DND-41 (cell line): ENCODE measurements around the gene KSR2.

Source experiments
- EZH2 ChIP-seq: IDR thresholded peaks from 3 replicates; pipeline ENCODE4 v1.6.1; 2012; ENCODE audit warnings: borderline replicate concordance, low read depth, mild to moderate bottlenecking, moderate library complexity, low read length, inconsistent platforms; ENCODE audit not compliant: severe bottlenecking
- TF ChIP-seq, protein P1 (sequence below): IDR thresholded peaks from 2 replicates; pipeline ENCODE4 v1.5.1; 2012; ENCODE audit warnings: borderline replicate concordance, low read length, moderate library complexity, mild to moderate bottlenecking; ENCODE audit not compliant: poor library complexity, severe bottlenecking; ENCODE audit errors: extremely low read depth

GRCh38 chr12:117926391-117926899, 42.3 kb downstream of the KSR2 start:
- no peak for TF ChIP-seq EZH2
- TF ChIP-seq, protein P1, sequence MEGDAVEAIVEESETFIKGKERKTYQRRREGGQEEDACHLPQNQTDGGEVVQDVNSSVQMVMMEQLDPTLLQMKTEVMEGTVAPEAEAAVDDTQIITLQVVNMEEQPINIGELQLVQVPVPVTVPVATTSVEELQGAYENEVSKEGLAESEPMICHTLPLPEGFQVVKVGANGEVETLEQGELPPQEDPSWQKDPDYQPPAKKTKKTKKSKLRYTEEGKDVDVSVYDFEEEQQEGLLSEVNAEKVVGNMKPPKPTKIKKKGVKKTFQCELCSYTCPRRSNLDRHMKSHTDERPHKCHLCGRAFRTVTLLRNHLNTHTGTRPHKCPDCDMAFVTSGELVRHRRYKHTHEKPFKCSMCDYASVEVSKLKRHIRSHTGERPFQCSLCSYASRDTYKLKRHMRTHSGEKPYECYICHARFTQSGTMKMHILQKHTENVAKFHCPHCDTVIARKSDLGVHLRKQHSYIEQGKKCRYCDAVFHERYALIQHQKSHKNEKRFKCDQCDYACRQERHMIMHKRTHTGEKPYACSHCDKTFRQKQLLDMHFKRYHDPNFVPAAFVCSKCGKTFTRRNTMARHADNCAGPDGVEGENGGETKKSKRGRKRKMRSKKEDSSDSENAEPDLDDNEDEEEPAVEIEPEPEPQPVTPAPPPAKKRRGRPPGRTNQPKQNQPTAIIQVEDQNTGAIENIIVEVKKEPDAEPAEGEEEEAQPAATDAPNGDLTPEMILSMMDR, result no peak
